ENCODE data around the gene PTAR1.
A peak's percentile ranks its signal among the peaks of the same experiment; 100 is the strongest.

PTAR1 gene

GRCh38 chr9:69748304-69748703 lies 11.5 kb downstream of the PTAR1 start:
- DNase-seq: no peak

- no peak for DNase-seq
These were observed 12.8 kb downstream of the PTAR1 start for GRCh38 chr9:69746859-69747560.

GRCh38 chr9:69745716-69746437 lies 13.9 kb downstream of the PTAR1 start:
- DNase-seq: no peak

- no peak for DNase-seq
These were observed 15.0 kb downstream of the PTAR1 start for GRCh38 chr9:69744688-69745380.

- no peak for DNase-seq
These were observed 15.9 kb downstream of the PTAR1 start for GRCh38 chr9:69743930-69744329.

- DNase-seq: no peak
These were observed 18.8 kb downstream of the PTAR1 start for GRCh38 chr9:69740872-69741505.

GRCh38 chr9:69731348-69731747 lies 28.5 kb downstream of the PTAR1 start:
- DNase-seq: no peak

GRCh38 chr9:69719983-69720382 lies 39.8 kb downstream of the PTAR1 start:
- DNase-seq: no peak

GRCh38 chr9:69719367-69719766 lies 40.4 kb downstream of the PTAR1 start:
- no peak for DNase-seq

- no peak for DNase-seq
These were observed 41.6 kb downstream of the PTAR1 start for GRCh38 chr9:69718218-69718617.

GRCh38 chr9:69715825-69716224 lies 44.0 kb downstream of the PTAR1 start:
- no peak for DNase-seq

- no peak for DNase-seq
These were observed 44.7 kb downstream of the PTAR1 start for GRCh38 chr9:69715096-69715495.

- no peak for DNase-seq
These were observed 62.3 kb downstream of the PTAR1 start for GRCh38 chr9:69697475-69697874.

GRCh38 chr9:69696802-69697201 lies 63.0 kb downstream of the PTAR1 start:
- no peak for DNase-seq

- DNase-seq: no peak
These were observed 69.7 kb downstream of the PTAR1 start for GRCh38 chr9:69689991-69690538.

- no peak for DNase-seq
These were observed 75.9 kb downstream of the PTAR1 start for GRCh38 chr9:69683927-69684326.

- no peak for DNase-seq
These were observed 80.8 kb downstream of the PTAR1 start for GRCh38 chr9:69678843-69679538.

- DNase-seq: no peak
These were observed 81.9 kb downstream of the PTAR1 start for GRCh38 chr9:69677931-69678330.

GRCh38 chr9:69675563-69675962 lies 84.2 kb downstream of the PTAR1 start:
- no peak for DNase-seq

GRCh38 chr9:69674716-69675438 lies 84.9 kb downstream of the PTAR1 start:
- DNase-seq: no peak

GRCh38 chr9:69674112-69674685 lies 85.6 kb downstream of the PTAR1 start:
- peak; percentile 5 for DNase-seq

GRCh38 chr9:69673311-69673640 lies 86.5 kb downstream of the PTAR1 start:
- no peak for DNase-seq
